ENCODE measurements around the gene MPL. TPM values are rescaled to one million over a fixed set of nuclear protein-coding genes. Genes with fewer than 3 reads are reported as not detected.

Gene MPL
- total RNA-seq, 1 donor from 2014 or later, result not detected

- no peak overlapping the region for H2AFZ ChIP-seq (ENCODE audit: low read depth, low read length)
- no peaks in the 10 kb centered on the region for H3K27me3 ChIP-seq (ENCODE audit: insufficient read depth, low read length)
- H3K9me3 ChIP-seq (ENCODE audit: insufficient read depth, low read depth, low read length), result no peaks in the 10 kb centered on the region
- peak; percentile 16 for DNase-seq (ENCODE audit: low read depth)
- FAIRE-seq, result no peak
- H3K4me1 ChIP-seq (ENCODE audit: insufficient read depth, low read length), result peaks cover 11% of the 10 kb centered on the region
- no peak overlapping the region for H3K27ac ChIP-seq (ENCODE audit: low read depth, low read length)
- Mint-ChIP-seq H3K9me3 (ENCODE audit: unreplicated experiment) (no peaks in the 10 kb centered on the region), H3K27me3 (ENCODE audit: low read depth, unreplicated experiment) (peaks cover 8% of the 10 kb centered on the region), H3K4me3 (ENCODE audit: unreplicated experiment) (no peak overlapping the region), H3K36me3 (ENCODE audit: low read depth, unreplicated experiment) (no peaks in the 10 kb centered on the region), H3K4me1 (ENCODE audit: low read depth, unreplicated experiment) (peaks cover 11% of the 10 kb centered on the region), H3K27ac (ENCODE audit: unreplicated experiment) (no peak overlapping the region)
- H3K9ac ChIP-seq (ENCODE audit: low read length), result no peak overlapping the region
- no peak for TF ChIP-seq CTCF (IDR thresholded peaks at IDR 0.05; ENCODE audit: insufficient read depth, low read depth, low read length)
- no peak for TF ChIP-seq EZH2 (IDR thresholded peaks at IDR 0.05; ENCODE audit: insufficient read depth, low read length)
- H3K79me2 ChIP-seq (ENCODE audit: insufficient read depth, low read length), result no peaks in the 10 kb centered on the region
- no peak overlapping the region for H3K4me3 ChIP-seq (ENCODE audit: insufficient read depth, low read depth, low read length)
- no peak overlapping the region for H3K4me2 ChIP-seq (ENCODE audit: low read length)
- no peaks in the 10 kb centered on the region for H3K36me3 ChIP-seq (ENCODE audit: insufficient read depth, low read length)
- no peaks in the 10 kb centered on the region for H4K20me1 ChIP-seq (ENCODE audit: insufficient read depth, low read length)
These were observed 41.4 kb upstream of the MPL start for GRCh38 chr1:43296207-43296606.

- H3K36me3 Mint-ChIP-seq (ENCODE audit: low read depth, unreplicated experiment), result no peaks in the 10 kb centered on the region
- no peaks in the 10 kb centered on the region for H3K27me3 ChIP-seq (ENCODE audit: insufficient read depth, low read length)
- no peak overlapping the region for H3K4me3 ChIP-seq (ENCODE audit: insufficient read depth, low read depth, low read length)
- DNase-seq (ENCODE audit: low read depth), result no peak
- no peak for FAIRE-seq
- H3K36me3 ChIP-seq (ENCODE audit: insufficient read depth, low read length), result no peaks in the 10 kb centered on the region
- H3K79me2 ChIP-seq (ENCODE audit: insufficient read depth, low read length), result no peaks in the 10 kb centered on the region
- no peak overlapping the region for H3K27ac Mint-ChIP-seq (ENCODE audit: unreplicated experiment)
- H3K27me3 Mint-ChIP-seq (ENCODE audit: low read depth, unreplicated experiment), result peaks cover 7% of the 10 kb centered on the region
- H3K9me3 Mint-ChIP-seq (ENCODE audit: unreplicated experiment), result no peaks in the 10 kb centered on the region
- H3K4me3 Mint-ChIP-seq (ENCODE audit: unreplicated experiment), result no peak overlapping the region
- TF ChIP-seq CTCF (IDR thresholded peaks at IDR 0.05; ENCODE audit: insufficient read depth, low read depth, low read length) (no peak), EZH2 (IDR thresholded peaks at IDR 0.05; ENCODE audit: insufficient read depth, low read length) (no peak)
- no peak overlapping the region for H3K9ac ChIP-seq (ENCODE audit: low read length)
- peaks cover 11% of the 10 kb centered on the region for H3K4me1 ChIP-seq (ENCODE audit: insufficient read depth, low read length)
- H2AFZ ChIP-seq (ENCODE audit: low read depth, low read length), result no peak overlapping the region
- no peak overlapping the region for H3K27ac ChIP-seq (ENCODE audit: low read depth, low read length)
- H4K20me1 ChIP-seq (ENCODE audit: insufficient read depth, low read length), result no peaks in the 10 kb centered on the region
- no peak overlapping the region for H3K4me2 ChIP-seq (ENCODE audit: low read length)
- H3K9me3 ChIP-seq (ENCODE audit: insufficient read depth, low read depth, low read length), result no peaks in the 10 kb centered on the region
- H3K4me1 Mint-ChIP-seq (ENCODE audit: low read depth, unreplicated experiment), result peaks cover 16% of the 10 kb centered on the region
These were observed 39.6 kb upstream of the MPL start for GRCh38 chr1:43298055-43298454.

GRCh38 chr1:43299101-43299500, 38.5 kb upstream of the MPL start:
- no peaks in the 10 kb centered on the region for H4K20me1 ChIP-seq (ENCODE audit: insufficient read depth, low read length)
- H3K4me1 ChIP-seq (ENCODE audit: insufficient read depth, low read length), result peaks cover 11% of the 10 kb centered on the region
- H3K4me2 ChIP-seq (ENCODE audit: low read length), result no peak overlapping the region
- H3K79me2 ChIP-seq (ENCODE audit: insufficient read depth, low read length), result no peaks in the 10 kb centered on the region
- H2AFZ ChIP-seq (ENCODE audit: low read depth, low read length), result no peak overlapping the region
- Mint-ChIP-seq H3K27ac (ENCODE audit: unreplicated experiment) (no peak overlapping the region), H3K4me3 (ENCODE audit: unreplicated experiment) (no peak overlapping the region), H3K27me3 (ENCODE audit: low read depth, unreplicated experiment) (peaks cover 5% of the 10 kb centered on the region), H3K4me1 (ENCODE audit: low read depth, unreplicated experiment) (peaks cover 20% of the 10 kb centered on the region), H3K9me3 (ENCODE audit: unreplicated experiment) (no peaks in the 10 kb centered on the region), H3K36me3 (ENCODE audit: low read depth, unreplicated experiment) (no peaks in the 10 kb centered on the region)
- FAIRE-seq, result no peak
- H3K9me3 ChIP-seq (ENCODE audit: insufficient read depth, low read depth, low read length), result no peaks in the 10 kb centered on the region
- H3K4me3 ChIP-seq (ENCODE audit: insufficient read depth, low read depth, low read length), result no peak overlapping the region
- H3K9ac ChIP-seq (ENCODE audit: low read length), result no peak overlapping the region
- H3K36me3 ChIP-seq (ENCODE audit: insufficient read depth, low read length), result no peaks in the 10 kb centered on the region
- H3K27ac ChIP-seq (ENCODE audit: low read depth, low read length), result no peak overlapping the region
- no peaks in the 10 kb centered on the region for H3K27me3 ChIP-seq (ENCODE audit: insufficient read depth, low read length)
- no peak for DNase-seq (ENCODE audit: low read depth)
- no peak for TF ChIP-seq CTCF (IDR thresholded peaks at IDR 0.05; ENCODE audit: insufficient read depth, low read depth, low read length)
- no peak for TF ChIP-seq EZH2 (IDR thresholded peaks at IDR 0.05; ENCODE audit: insufficient read depth, low read length)

All from astrocyte (in vitro differentiated cells and primary cell).